Gastroesophageal sphincter (tissue), 3 donors: ENCODE measurements around the gene LOXHD1.

Experiments used
- POLR2A ChIP-seq, 2 donors: fragments of 450-650 bp; IDR thresholded peaks; one replicate each; pipeline ENCODE4 v1.6.1; 2017; ENCODE audit warnings: antibody characterized with exemption in 2 of 2, mild to moderate bottlenecking in 2 of 2, moderate library complexity in 1 of 2
- TF ChIP-seq, protein P1 (sequence below), 4 experiments: fragments of 200-600 bp in 2 of 4; fragments of 450-650 bp in 2 of 4; sonication (generic) in 1 of 4; IDR thresholded peaks; one replicate each; pipeline ENCODE4 v1.5.1; 2017 to 2019; ENCODE audit warnings: antibody characterized with exemption in 4 of 4, mild to moderate bottlenecking in 2 of 4, moderate library complexity in 2 of 4

GRCh38 chr18:46462523-46462922 is 194.5 kb downstream of the LOXHD1 start:
- TF ChIP-seq, protein P1, sequence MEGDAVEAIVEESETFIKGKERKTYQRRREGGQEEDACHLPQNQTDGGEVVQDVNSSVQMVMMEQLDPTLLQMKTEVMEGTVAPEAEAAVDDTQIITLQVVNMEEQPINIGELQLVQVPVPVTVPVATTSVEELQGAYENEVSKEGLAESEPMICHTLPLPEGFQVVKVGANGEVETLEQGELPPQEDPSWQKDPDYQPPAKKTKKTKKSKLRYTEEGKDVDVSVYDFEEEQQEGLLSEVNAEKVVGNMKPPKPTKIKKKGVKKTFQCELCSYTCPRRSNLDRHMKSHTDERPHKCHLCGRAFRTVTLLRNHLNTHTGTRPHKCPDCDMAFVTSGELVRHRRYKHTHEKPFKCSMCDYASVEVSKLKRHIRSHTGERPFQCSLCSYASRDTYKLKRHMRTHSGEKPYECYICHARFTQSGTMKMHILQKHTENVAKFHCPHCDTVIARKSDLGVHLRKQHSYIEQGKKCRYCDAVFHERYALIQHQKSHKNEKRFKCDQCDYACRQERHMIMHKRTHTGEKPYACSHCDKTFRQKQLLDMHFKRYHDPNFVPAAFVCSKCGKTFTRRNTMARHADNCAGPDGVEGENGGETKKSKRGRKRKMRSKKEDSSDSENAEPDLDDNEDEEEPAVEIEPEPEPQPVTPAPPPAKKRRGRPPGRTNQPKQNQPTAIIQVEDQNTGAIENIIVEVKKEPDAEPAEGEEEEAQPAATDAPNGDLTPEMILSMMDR (IDR thresholded peaks at IDR 0.05), result no peak
- TF ChIP-seq POLR2A (IDR thresholded peaks at IDR 0.05), result no peak
